Hypothalamus (tissue), 51 donors: ENCODE data around the gene PRPF4.
A peak's percentile ranks its signal among the peaks of the same experiment; 100 is the strongest.
"Not testable (repeated sequence)": the region's sequence is repeated elsewhere in the genome, so short reads cannot be mapped to it uniquely, and the experiment has no call there.

Experiments
- DNase-seq, 51 donors: peaks; one replicate each; lab custom pipeline; 2025; lab: John Stamatoyannopoulos, UW

The PRPF4 gene

DNA sequence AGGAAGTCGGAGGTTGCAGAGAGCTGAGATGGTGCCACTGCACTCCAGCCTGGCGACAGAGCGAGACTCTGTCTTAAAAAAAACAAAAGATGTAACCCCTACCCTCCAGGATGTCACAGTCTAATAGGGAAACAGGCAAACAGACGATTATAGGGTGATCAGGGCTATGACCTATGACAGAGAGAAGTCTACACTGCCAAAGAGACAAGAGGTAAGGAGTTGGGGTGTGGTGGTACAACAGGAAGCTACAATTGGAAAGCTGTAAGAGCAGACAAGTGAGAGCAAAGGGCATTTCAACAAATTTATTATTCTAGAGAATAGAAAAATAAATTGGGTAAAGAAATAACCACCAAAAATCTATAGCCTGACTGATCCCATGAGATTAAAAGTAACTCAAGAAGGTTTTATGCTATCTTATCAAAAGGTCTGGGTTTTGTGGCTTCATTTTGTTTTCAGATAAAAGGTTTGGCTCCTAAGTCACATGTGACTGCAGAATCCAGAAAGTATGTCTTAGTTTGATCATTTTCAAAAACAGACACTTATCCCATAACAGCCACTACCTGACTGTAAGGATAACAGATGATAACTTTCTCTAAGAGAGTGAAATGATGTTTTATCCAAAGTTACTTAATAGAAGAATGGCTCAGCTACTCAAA, 7.4 kb upstream of the PRPF4 start:
- DNase-seq: no peak

DNA sequence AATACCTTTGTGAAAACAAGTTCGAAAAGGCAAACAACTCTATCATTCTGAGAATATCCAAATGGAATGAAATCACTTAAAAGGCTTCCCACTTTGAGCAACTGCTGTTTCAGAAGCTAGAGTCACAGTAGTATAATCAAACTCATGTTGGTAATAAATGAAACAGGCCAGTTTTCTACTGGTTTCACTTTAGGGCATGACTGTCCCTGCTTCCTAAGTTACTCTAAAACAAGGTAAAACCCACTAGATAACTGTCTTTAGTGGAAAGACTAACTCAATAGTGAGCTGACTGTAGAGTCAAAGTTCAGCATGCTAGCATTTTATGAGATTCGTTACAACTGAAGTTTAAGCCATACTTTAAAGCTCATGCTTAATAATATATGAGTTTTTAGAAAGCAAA, 6.1 kb upstream of the PRPF4 start:
- no peak for DNase-seq

DNA sequence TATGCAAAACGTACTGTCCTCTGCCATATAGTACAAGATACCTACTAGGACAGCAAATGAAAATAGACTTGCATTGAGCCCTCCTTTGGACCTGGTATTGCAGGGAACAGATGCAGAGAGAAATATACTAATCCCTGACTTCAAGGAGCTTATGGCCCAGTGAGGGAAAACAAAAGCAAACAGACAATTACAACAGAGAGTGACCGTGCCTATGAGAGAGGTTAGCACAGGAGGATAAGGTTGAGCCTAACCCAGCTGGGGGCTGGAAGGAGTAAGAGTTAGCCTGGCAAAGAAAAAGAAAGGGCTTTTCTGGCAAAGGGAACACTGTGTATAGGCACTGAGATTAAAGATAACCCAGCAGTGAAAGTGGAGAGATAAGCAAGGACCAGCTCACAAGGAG, 5.6 kb upstream of the PRPF4 start:
- DNase-seq: no peak

DNA sequence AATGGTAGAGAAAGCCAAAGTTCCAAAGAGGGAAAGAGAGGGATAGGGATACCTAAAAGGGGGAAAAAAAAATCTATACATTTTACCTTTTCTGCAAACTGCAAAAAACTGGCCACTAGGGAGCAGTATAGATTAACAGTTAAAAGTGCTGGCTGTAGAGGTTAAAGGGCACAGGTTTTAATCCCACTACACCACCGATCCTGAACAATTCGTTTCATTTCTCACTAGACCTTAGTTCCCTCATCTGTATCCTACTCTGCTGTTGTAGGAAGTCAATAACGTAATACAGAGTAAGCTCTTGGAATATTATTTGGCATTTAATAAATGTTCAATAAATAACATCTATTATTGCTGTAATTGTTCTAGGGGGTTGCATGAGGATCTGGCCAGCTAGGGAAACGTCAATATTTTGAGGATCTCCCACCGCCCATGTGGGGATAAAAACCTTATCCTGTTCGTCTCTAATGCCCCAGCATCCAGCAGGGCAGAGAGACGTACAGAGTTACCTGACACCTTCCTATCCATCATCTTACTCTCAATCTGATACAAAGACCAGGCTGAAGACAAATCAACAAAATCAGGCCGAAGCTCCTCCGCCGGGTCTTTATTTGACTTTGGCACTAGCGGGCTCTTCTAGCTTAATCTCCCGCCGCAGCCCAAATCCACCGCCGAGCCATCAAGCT, 843 bp upstream of the PRPF4 start:
- DNase-seq: peak in 4 of 51 donors; percentile 12 to 66 (median 36)

DNA sequence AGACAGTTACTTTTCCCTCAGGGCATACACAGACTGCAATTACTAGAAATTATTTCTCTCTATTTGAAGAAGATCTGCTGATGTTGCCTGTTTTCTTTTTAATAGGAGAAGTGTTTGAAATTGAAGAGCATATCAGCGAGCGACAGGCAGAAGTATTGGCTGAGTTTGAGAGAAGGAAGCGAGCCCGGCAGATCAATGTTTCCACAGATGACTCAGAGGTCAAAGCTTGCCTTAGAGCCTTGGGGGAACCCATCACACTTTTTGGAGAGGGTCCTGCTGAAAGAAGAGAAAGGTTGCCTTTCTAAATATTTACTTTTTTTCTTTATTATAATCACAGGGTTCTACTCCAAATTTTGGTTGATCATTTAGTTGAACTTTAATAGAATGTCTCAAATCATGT, 3.4 kb downstream of the PRPF4 start:
- no peak for DNase-seq

DNA sequence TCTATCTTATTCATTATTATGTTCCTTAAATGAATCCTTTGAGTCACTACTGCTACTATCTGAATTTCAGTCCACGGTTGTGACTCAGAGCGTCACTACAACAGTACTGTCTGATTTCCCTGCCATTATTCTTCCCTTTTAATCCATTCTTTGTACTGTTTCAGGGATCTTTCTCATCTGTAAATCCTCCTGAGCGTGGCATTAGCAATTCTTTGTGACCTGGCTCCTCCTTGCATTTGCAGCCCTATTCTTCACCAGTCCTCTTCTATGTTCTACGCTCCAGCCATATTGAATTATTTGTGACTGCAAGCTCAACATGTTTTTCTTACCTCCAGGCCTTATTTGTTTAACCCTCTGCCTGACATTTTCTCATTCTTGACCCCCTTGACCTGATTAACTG, 5.9 kb downstream of the PRPF4 start:
- DNase-seq: no peak

DNA sequence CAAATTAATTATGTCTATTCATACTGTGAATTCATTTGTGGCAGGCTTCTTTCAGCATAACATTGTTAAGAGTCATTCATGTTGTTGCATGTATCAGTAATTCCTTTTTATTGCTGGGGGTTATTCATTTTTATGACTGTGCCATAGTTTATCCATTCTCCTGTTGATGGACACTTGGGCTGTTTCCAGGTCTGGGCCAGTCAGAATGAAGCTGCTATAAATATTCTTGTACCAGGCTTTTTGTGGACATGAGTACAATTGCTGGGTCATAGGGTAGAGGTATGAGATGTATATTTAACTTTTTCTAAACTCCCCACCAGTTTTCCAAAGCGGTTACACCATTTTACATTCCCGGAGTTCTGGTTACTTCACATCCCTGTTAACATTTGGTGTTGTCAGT, 13.6 kb downstream of the PRPF4 start:
- DNase-seq: no peak

DNA sequence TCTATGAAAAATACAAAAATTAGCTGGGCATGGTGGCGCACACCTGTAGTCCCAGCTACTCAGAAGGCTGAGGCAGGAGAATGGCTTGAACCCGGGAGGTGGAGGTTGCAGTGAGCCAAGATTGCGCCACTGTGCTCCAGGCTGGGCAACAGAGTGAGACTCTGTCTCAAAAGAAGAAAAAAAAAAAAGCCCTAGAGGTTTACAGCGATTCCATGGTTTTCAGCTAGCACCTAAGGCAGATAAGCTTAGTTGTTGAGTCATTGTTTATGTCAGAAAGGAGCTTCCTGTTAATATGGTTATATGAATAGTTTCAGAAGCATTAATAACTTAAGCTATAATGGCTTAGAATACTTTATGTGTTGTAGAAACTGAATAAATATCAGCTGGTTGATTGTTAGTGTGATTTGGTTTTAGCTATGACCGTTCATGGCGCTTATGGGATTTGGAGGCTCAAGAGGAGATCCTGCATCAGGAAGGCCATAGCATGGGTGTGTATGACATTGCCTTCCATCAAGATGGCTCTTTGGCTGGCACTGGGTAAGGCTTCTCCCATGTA, 14.7 kb downstream of the PRPF4 start:
- DNase-seq: no peak

DNA sequence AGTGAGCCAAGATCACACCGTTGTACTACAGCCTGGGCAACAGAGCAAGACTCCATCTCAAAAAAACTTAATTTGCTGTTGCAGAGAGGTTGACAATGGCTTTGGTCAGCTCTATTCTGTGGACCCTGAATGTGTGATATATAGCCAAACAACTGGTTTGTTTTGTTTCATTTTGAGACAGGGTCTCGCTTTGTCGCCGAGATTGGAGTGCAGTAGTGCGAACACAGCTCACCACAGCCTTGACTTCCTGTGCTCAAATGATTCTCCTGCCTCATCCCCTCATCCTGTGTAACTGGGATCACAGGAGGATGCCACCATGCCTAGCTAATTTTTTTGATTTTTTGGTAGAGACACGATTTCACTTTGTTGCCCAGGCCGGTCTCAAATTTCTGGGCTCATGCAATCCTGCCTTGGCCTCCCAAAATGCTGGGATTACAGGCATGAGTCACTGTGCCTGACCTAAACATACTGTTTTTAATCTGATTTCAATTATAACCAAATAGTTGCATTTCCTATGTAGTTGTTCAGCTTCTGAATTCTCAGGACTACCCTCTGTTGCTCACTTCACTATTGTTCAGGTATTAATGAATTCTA, 17.9 kb downstream of the PRPF4 start:
- no peak for DNase-seq

DNA sequence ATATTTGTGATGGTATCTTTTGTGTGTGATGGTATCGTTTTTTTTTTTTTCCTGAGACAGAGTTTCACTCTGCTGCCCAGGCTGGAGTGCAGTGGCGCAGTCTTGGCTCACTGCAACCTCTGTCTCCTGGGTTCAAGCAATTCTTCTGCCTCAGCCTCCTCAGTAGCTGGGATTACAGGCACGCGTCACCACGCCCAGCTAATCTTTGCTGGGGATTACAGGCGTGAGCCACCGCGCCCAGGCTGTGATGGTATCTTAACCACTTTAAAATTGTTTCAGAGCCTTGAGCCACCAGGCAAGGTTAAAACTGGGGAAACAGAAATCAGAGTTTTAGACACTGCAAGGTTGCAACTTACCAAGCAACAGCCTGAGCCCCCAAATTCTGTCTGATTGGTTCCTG, 20.8 kb downstream of the PRPF4 start:
- not testable (repeated sequence) for DNase-seq

DNA sequence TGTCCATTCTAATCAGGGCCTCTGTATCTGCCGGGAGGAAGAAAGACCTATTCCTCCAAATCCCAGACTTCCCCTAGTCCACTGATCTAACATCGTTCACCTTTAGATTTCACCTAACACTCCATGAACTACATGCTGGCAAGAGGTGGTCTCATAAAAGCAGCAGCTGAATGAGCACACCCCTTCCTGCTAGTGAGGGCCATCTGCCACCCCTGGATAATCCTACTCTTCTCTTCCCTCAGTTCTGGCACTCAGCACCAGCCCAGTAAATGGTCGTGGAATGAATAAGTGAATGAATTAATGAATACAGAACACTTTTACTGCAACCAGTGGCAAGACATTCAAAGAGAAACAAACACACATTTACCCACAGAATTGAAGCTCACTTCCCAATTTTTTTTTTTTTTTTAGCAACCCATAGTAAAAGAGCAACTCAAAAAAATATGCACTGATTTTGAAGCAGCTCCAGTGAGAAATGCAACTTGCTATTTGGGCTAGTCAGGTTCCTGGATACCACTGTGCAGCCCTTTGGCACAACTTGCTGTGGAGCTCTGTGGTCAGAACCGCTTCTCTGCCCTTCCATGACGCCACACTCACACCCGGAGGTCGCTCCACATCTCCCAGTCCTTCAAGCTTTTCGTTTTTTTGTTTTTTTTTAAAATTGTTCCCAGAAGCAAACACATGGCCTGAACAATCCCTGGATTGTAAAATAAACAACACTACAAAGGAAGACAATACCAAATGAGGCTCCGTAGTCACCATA, 21.5 kb downstream of the PRPF4 start:
- no peak for DNase-seq

DNA sequence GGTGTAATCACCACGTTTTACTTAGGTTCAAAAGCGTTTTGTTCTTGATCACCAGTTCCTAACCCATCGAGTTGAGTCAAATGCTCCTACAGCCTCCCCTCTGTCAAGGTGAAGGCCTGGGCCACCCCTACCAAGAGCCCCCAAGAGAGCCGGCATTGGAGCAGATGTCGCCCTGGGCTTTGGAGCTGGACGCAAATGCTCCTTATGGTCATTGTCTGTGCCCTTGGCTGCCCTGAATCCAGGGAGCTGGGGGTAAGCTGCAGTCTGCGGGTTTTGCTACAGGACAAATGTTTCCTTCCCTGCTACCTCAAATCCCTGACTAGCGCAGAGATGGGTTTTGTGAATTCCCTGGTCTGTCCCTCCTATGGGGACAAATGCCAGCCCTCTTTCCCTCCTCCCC, 22.9 kb downstream of the PRPF4 start:
- no peak for DNase-seq

DNA sequence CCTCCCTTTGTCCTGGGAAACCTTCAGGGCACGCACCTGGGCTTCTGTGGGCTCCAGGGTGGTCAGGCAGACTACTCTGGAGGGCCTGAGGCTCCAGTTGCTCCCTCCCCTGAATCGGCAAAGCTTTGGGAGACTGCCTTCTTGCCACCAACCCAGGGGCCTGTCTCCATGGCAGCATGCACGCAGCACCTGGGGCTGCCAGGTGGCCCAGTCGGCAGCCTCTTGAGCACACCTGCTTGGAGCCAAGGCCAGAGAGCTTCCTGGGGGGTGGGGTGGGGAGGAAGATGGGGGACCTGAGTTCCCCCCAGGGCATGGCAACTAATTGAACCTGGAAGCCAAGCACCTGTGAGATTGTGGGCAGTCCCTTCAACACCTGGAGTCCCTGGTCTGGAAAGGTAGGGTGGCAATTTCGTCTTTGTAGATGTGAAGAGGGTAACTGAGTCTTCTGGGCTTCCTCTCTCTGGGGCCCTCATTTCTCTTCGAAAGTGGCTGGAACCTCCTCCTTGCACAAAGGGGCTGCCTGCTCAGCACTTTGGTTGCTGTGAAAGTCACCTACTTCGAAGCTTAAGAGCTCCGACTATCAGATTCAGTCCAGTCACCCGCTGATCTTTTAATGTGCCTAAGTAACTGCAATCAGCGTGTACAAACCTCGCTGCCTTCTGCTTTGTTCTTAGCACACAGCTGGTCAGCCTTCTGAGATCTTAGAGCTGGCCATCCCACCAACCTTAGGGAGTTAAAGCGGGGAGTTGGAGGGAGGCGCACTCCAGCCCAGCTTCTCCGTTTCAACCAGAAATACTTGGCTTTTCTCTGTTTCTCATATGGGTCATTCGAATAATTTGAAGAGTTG, 23.7 kb downstream of the PRPF4 start:
- no peak for DNase-seq

DNA sequence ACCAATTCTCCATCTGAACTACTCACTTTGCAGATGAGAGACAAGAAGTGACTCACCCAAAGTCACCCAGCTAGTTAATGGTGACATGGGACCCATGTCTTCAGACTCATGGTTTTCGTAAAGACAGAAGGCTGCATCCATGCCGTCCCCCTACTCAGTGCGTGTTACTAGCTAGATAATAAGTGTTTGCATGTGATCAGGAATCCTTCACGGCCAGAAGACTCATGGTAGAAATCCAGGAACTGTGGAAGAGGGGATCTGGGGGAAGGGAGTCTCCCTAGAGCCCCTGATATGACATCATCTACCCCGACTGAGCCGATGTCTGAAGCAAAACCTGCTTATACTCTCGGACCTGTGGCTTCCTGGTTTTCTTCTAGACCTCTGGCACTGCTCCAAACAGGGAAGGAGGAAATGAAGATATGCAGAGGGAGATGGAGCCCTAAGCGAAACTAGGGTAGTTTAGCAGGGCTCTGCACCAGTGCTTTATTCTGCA, 24.4 kb downstream of the PRPF4 start:
- DNase-seq: no peak

DNA sequence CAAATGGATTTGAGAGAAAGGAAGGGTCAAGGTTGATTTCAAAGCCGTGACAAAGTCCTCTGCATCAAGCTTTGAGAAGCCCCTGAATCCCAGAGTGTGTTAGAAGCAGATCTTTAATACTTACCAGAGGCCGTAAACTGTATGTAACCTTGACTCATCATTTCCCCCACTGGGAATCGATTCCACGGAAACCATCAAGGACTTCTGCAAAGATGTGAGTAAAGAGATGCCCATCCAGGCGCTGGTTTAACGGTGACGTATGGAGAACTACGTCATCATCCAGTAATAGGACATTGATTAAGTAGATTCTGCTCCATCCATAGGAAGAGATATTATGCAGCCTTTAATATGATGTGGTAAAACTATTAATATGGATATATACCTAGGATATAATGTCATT, 26.1 kb downstream of the PRPF4 start:
- no peak for DNase-seq

DNA sequence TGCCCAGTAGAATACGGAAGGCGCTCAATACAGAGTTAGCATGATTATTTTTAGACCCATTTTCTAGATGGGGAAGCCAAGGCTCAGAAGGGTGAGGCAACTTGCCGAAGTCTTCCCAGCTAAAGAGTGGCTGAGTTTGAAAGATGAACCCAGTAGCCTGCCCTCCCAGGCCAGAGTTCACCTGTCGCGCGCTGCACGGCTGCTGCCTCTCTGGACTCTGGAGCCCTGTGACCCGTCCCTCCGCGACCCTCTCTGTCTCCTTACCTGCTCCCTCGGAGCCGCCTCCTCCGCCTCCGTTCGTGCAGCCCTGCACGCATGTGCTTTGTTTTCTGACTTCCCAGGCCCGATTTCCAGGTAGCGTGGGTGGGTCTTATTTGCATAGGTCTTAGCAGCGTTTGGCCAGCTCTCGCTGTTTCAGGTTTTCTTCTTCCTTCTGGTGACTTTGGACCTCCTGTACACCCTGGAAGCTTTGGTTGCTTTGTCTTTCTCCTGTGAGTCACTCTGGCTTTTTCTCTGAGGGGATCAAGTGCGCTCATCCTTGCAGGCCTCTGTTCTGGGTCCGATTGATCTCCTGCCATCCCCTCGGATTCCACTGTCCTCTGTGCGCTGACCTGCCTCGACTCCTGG, 27.4 kb downstream of the PRPF4 start, which contains the start of gene RNF183:
Gene RNF183, minus strand, starts transcription at position 585 of the 627 bp plus-strand sequence. CDS start 5,192 bp downstream, outside the sequence.
- no peak for DNase-seq

DNA sequence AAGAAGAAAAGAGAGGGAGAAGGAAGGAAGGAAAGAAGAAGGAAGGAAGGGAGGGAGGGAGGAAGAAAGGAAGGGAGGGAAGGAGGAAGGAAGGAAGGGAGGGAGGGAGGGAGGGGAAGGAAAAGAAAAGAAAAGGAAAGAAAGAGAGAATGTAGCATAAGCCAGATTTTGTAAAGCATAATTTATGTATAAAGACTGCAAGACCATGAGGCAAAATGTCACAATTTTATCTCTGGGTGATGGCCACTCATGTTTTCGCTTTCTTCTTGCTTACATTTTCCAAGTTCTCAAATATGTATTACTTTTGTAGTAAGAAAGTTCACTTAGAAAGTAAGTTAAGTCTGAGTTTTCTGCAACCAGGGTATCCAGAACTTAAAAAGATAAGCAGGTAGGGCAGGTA, 31.1 kb downstream of the PRPF4 start:
- no peak for DNase-seq

DNA sequence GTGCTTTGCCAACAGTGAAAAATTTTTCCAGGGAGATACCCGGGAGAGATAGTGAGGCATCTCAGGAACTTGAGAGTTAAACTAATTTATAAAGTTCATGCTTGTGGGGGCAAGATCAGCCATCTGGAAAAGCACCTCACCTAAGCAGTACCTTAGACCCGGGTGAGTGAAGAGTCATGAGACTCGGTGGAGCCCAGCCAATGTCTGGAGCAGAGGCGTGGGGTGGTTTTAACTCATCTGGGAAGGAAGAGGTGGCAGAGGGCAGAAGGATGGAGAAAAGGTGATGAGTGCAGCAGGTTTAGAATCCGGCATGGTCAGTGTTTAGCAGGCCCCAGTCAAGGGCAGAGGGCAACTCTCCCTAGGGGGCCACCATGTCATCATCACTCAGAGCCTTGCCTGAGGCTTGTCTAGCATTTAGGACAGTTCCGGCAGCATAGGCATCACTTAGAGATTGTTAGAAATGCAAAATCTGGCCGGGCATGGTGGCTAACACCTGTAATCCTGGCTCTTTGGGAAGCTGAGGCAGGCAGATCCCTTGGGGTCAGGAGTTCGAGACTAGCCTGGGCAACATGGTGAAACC, 32.0 kb downstream of the PRPF4 start:
- no peak for DNase-seq

DNA sequence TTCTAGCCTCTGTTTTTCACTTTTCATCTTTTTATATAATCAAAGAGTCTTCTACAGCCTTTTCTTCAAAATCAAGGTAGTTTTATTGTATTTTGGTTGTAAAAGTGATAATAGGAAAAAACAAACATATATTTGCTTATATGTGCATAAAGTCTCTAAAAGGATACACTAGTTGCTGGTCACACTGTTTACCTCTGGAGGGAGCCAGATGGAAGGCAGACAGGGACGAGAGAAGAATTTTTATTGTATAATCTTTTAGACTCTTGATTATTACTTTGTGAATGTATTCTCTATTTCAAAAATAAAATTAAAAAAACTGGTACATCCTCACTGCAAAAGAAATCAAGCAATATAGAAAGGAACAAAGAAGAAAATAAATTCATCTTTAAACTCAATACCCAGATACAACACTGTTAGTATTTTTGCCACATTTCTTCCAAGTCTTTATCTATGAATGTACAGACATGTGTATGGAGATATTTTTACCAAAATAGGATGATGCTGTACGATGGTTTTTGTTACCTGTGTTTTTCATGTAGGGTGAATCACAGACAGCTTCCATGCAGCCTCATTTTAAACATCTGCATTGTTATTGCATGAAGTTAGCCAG, 33.9 kb downstream of the PRPF4 start:
- DNase-seq: peak in 8 of 51 donors; percentile 2 to 26 (median 4)
